HepG2 (cell line): Measurements from ENCODE around the gene ABTB2.

Experiments
- NCOR1 ChIP-seq: fragments of 200-600 bp; sonication (generic); IDR thresholded peaks from 2 replicates; pipeline ENCODE4 v1.7.0; 2017; ENCODE audit warnings: antibody characterized with exemption, low read length, borderline replicate concordance
- TEAD2 ChIP-seq: sonication (generic); formaldehyde crosslinking; IDR thresholded peaks from 2 replicates; pipeline ENCODE4 v1.9.0; 2021; ENCODE audit warnings: missing genetic modification reagents
- ZNF274 ChIP-seq: sonication (generic); formaldehyde crosslinking; IDR thresholded peaks from 2 replicates; pipeline ENCODE4 v1.5.1; 2020; ENCODE audit warnings: mild to moderate bottlenecking, missing genetic modification reagents
- ZNF354B ChIP-seq: sonication (generic); formaldehyde crosslinking; IDR thresholded peaks from 2 replicates; pipeline ENCODE4 v1.8.0; 2022; ENCODE audit warnings: mild to moderate bottlenecking, missing genetic modification reagents

- no peak for TF ChIP-seq ZNF354B (CRISPR knock-in tag)
- no peak for TF ChIP-seq TEAD2
- TF ChIP-seq NCOR1 = no peak
- TF ChIP-seq ZNF274 = no peak
Observed at GRCh38 chr11:34344410-34344767, 13.4 kb downstream of the ABTB2 start.
